ENCODE data around the gene DERA.

- TF ChIP-seq POLR2AphosphoS5 (IDR thresholded peaks at IDR 0.05; ENCODE audit: insufficient read depth in 1 of 2, low read depth in 1 of 2) (no peak), CTCF (IDR thresholded peaks at IDR 0.05) (no peak)
Measured at GRCh38 chr12:15928870-15929571, 17.9 kb downstream of the DERA start.

All from vagina (tissue), 2 donors.